Measurements from ENCODE around the gene MIPEP.

MIPEP gene

GRCh38 chr13:23715092-23715761 is 174.0 kb downstream of the MIPEP start:
- no peak for DNase-seq (ENCODE audit: low spot score)

DNA sequence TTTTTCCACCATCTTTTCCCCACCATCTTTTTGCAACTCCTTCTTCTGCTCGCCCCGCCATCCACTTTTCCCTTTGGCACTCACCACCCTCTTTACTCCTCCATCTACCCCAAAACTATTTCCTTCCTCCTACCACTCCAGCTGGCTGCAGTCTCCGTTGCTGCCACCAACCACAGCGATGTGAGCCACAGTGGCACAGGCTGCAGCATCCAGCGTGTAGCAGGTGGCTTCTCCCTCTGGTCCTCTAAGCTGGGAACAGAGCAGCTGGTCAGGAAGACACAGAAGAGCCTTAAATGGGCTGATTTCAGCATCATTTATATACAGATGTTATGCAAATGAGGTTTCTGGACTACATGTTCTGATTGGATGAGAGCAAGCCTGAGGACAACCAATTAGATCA is 174.5 kb downstream of the MIPEP start:
- DNase-seq (ENCODE audit: low spot score), result no peak

DNA sequence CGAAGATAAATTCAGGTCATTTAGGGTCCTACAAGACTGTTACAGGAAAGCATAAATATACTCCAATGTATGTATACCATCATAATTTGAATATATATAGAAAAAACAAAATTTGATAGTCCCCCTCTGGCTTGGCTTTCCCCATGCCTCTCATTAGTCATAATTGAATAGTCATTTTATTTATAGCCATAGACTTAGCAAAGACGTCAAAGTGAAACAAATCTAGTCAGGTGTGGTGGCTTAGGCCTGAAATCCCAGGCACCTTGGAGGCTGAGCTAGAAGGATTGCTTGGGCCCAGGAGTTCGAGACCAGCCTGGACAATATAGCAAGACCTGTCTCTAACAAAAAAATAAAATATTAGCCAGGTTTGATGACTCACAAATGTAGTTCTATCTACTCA is 177.8 kb downstream of the MIPEP start:
- DNase-seq (ENCODE audit: low spot score), result no peak

DNA sequence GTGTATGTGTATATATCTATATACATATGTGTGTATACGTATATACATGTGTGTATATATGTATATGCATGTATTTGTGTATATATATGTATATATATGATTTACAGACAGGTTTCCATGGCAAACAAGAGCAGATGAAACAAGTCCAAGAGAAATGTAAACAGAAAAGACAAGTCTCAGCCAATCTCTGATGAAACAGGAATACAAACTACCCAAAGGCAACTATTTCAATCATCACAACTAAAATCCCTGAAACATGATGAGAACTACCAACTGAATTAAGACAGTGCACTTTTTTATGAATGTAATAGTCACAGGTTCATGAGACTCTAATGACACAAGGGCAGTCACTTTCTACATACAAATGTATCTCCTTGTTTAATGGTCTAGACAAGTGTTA is 178.8 kb downstream of the MIPEP start:
- no peak for DNase-seq (ENCODE audit: low spot score)

- DNase-seq (ENCODE audit: low spot score), result no peak
These were observed 179.7 kb downstream of the MIPEP start for GRCh38 chr13:23709536-23709935.

DNA sequence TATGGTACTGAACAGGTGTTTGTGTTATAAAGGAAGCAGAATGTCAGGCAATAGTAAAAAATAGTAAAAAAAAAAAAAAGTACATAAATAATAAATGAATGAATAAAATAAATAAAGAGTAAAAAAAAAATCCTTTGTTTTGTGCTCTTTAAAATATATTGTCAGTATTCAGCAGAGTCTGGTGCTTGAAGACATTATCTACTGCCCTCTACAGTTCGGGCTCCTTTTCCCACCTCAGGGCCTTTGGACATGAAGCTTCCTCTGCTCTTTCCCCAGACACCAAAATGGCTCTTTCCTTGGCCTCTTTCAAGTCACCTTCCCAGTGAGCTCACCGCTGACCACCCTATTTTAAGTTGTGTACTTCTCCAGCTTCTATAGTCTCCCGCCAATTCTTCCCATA is 181.5 kb downstream of the MIPEP start:
- DNase-seq (ENCODE audit: low spot score), result peak; percentile 5

- no peak for DNase-seq (ENCODE audit: low spot score)
These were observed 183.6 kb downstream of the MIPEP start for GRCh38 chr13:23705583-23705982.

DNA sequence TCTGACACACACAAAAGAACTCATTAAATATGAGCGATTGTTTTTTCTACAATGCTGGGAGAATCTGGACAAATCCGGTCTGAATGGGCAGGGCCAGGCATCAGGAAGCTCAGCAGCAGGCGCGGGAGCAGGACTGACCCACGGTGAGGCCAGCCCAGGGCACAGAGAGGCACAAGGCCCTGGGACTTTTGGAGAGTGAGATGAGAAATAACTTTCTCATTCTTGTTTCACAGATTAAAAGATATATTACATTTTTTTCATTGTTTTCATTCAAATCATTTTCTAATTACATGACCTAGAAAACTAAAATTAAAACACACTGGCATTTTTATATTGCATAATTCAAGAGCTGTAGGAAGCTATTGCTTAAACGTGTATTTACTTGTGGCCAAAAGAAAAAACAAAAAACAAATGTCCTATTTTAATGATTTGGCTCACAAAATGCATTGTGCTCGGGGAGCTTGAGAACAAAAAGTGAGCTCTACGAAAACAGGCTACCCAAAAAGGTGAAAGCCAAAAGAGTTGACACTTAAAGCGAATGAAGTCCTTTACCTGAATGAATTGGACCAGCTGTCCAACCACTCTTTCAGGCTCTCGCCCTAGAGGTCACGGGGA is 185.8 kb downstream of the MIPEP start:
- DNase-seq (ENCODE audit: low spot score), result no peak

GRCh38 chr13:23701636-23702035 is 187.6 kb downstream of the MIPEP start:
- no peak for DNase-seq (ENCODE audit: low spot score)

GRCh38 chr13:23701186-23701585 is 188.0 kb downstream of the MIPEP start:
- DNase-seq (ENCODE audit: low spot score), result no peak

GRCh38 chr13:23699271-23699670 is 189.9 kb downstream of the MIPEP start:
- DNase-seq (ENCODE audit: low spot score), result no peak

DNA sequence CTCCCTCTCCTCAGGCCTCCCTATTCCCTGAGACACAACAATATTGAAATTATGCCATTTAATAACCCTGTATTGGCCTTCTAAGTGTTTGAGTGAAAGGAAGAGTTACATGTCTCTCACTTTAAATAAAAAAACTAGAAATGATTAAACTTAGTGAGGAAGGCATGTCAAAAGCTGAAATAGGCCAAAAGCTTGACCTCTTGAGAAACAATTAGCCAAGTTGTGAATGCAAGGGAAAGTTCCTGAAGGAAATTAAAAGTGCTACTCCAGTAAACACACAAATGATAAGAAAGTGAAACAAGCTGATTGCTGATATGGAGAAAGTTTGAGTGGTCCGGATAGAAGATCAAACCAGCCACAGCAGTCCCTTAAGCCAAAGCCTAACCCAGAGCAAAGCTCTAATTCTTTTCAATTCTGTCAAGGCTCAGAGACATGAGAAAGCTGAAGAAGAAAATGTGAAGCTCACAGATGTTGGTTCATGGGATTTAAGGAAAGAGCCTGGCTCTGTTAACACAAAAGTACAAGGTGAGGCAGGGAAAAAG is 191.4 kb downstream of the MIPEP start:
- DNase-seq (ENCODE audit: low spot score), result no peak

DNA sequence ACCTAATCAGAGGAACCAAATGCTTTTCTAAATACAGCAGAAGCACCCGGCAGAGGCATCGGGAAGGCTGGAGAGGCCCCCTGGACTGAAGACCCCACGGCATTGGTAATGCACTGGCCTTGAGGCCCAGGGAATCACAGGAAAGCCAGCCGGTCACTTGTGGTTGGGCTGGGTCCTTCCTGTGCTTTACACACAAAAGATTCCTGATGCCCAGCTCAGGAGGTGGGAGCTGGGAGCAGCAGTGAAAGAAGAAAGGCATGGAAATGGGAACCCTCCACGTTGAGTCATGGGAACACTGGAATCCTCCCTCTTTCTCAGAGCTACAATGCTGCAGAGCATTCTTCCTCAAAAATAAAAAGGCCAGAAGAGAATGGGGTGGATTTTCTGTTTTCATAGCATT is 192.6 kb downstream of the MIPEP start:
- no peak for DNase-seq (ENCODE audit: low spot score)

- no peak for DNase-seq (ENCODE audit: low spot score)
These were observed 193.3 kb downstream of the MIPEP start for GRCh38 chr13:23695711-23696464.

DNA sequence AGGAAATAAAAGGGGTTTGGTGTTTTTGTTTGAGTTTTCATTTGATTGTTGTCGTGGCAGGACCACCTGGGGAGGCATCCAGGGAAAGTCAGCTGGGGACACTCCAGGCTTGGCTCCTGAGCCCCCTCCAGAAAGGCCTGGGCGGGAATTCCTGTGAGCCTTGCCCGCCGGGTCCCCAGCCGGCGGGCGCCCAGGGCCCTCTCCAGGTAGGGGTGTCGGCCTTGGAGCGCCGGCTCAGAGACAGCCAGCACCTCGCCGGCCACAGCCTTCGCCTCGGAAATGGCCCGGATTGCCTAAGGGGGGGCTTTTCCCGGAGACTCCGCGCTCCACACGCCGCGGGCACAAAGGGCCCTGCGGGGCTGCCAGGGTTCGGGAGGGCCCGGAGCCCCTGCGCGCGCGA is 194.0 kb downstream of the MIPEP start:
- no peak for DNase-seq (ENCODE audit: low spot score)

DNA sequence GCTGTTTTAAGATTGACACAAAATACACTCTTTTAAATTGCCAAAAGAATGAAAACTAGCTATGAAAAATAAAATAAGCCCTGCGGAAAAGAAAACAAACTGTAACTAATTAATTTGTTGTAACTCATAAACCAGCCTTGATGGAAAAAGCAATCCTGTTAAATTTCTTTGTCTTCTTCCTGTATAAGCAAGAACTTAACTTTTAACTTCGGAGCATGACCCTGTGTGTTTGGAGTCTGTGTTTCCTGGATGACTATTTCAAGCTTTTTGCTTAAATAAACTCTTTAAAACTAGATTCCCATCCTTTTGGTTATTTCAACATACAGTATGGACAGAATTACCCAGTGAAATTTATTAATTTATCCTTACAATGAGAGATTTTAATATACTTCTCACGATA is 196.4 kb downstream of the MIPEP start:
- no peak for DNase-seq (ENCODE audit: low spot score)

GRCh38 chr13:23690668-23691067 is 198.5 kb downstream of the MIPEP start:
- no peak for DNase-seq (ENCODE audit: low spot score)

GRCh38 chr13:23688336-23688735 is 200.9 kb downstream of the MIPEP start:
- no peak for DNase-seq (ENCODE audit: low spot score)

- no peak for DNase-seq (ENCODE audit: low spot score)
These were observed 201.6 kb downstream of the MIPEP start for GRCh38 chr13:23687614-23688013.

DNA sequence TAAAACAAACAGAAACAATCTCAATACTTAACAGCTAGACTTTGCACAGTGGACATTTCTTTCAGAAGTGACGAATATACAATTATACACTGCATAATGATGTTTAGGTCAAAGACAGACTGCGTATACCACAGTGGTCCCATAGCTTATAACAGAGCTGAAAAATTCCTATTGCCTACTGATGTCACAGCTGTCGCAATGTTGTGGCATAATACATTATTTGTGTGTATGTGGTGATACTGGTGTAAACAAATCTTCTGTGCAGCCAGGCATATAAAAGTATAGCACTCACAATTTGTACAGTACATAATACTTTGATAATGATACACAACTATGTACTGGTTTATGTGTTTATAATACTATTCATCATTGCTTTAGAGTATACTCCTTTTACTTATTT is 202.3 kb downstream of the MIPEP start:
- no peak for DNase-seq (ENCODE audit: low spot score)

- DNase-seq (ENCODE audit: low spot score), result no peak
These were observed 203.8 kb downstream of the MIPEP start for GRCh38 chr13:23685416-23685815.

DNA sequence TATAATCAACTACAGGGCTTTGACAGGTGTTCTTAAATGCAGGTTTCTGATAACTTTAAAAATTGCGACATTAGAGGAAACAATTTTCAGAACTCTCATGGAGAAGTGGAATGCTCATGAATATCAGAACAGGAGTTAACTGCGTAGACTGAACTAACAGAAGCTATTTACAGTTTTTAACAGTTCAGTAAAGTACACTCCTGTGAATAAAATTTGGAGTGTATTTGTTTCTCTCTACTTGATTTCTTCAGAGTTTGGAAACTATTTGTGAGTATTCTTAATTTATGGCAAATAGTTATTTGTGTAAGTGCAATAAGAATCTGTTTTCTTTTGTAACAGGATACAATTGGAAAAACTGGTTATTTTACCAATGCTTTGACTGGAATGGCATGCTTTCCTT is 204.6 kb downstream of the MIPEP start:
- DNase-seq (ENCODE audit: low spot score), result no peak

GRCh38 chr13:23683084-23683483 is 206.1 kb downstream of the MIPEP start:
- DNase-seq (ENCODE audit: low spot score), result no peak
